Stimulated activated naive CD8-positive, alpha-beta T cell treated with anti-CD3 and anti-CD28 coated beads, Interleukin-15, Interleukin-2, amounts not matched to agents 100 ng/mL and 50 ng/mL, for 24 hours (primary cell): ENCODE data around the gene AQP2.
A peak's percentile ranks its signal among the peaks of the same experiment; 100 is the strongest.

ENCODE experiments used
- H3K27ac Mint-ChIP-seq: one replicate; pipeline ENCODE4 v1.8.0; 2021; ENCODE audit warnings: mild to moderate bottlenecking, mixed read lengths
- H3K27me3 Mint-ChIP-seq: one replicate; pipeline ENCODE4 v1.8.0; 2021; ENCODE audit warnings: mixed read lengths
- H3K36me3 Mint-ChIP-seq: one replicate; pipeline ENCODE4 v1.8.0; 2021; ENCODE audit warnings: low read depth, mixed read lengths
- H3K4me1 Mint-ChIP-seq: one replicate; pipeline ENCODE4 v1.8.0; 2021; ENCODE audit warnings: low read depth, mixed read lengths
- H3K4me3 Mint-ChIP-seq: one replicate; pipeline ENCODE4 v1.8.0; 2021; ENCODE audit warnings: mild to moderate bottlenecking, mixed read lengths
- H3K9me3 Mint-ChIP-seq: one replicate; pipeline ENCODE4 v1.8.0; 2021; ENCODE audit warnings: mixed read lengths

AQP2 gene, protein sequence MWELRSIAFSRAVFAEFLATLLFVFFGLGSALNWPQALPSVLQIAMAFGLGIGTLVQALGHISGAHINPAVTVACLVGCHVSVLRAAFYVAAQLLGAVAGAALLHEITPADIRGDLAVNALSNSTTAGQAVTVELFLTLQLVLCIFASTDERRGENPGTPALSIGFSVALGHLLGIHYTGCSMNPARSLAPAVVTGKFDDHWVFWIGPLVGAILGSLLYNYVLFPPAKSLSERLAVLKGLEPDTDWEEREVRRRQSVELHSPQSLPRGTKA

GRCh38 chr12:49950273-49951251 is at the start of gene AQP2:
Gene AQP2 (plus strand): TSS chr12:49950737. CDS start chr12:49950831, 94 bp downstream.
- Mint-ChIP-seq H3K27me3 (peaks cover 14% of the 10 kb centered on the region), H3K9me3 (no peaks in the 10 kb centered on the region), H3K36me3 (no peaks in the 10 kb centered on the region), H3K4me3 (no peak within 1 kb of the TSS), H3K27ac (no peak within 1 kb of the TSS), H3K4me1 (peaks cover 13% of the 10 kb centered on the region)

DNA sequence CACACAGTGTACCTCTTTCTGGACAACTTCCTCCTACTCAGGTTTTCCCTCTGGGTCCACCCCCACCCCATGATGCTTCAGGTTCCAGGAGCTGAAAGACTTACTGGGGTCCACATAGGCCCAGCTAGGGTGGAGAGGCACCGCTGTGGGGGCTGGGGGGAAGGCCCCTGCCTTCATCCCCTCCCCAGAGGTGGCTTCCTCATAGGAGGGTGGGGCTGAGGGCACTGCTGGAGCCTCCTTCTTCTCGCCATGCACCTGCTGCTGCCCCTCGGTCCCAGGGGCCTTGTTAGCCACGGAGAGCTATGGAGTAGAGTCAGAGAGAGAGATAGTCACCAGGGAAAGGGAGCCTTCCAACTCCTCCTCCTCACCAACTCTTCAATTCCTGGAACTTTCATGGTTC is 49.5 kb upstream of the AQP2 start:
- H3K36me3 Mint-ChIP-seq, result no peaks in the 10 kb centered on the region
- H3K27ac Mint-ChIP-seq, result no peak overlapping the region
- H3K9me3 Mint-ChIP-seq, result no peaks in the 10 kb centered on the region

DNA sequence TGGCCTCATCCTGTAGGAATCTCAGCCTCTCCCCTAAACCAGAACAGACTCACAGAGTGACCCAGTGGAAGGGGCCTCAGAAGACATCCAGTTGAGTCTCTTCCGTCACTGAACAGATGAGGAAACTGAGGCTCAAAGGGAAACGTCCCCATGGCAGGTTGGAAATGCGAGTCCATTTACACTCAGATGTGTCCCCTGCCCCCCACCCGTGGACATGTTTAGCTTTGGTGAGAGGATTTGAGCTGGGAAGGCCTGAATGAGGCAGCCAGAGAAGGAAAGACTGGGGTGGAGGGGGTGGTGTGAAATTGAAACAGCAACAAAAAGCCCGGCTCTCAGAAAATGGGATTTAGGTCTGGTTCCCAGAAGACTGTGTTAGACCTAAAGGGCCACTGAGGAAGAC is 48.6 kb upstream of the AQP2 start:
- Mint-ChIP-seq H3K4me3 (no peak overlapping the region), H3K27me3 (peaks cover 12% of the 10 kb centered on the region)

More for the DNA sequence above, 49.5 kb upstream of the AQP2 start:
- Mint-ChIP-seq H3K27me3 (peaks cover 12% of the 10 kb centered on the region), H3K4me1 (peaks cover 10% of the 10 kb centered on the region), H3K4me3 (no peak overlapping the region)

DNA sequence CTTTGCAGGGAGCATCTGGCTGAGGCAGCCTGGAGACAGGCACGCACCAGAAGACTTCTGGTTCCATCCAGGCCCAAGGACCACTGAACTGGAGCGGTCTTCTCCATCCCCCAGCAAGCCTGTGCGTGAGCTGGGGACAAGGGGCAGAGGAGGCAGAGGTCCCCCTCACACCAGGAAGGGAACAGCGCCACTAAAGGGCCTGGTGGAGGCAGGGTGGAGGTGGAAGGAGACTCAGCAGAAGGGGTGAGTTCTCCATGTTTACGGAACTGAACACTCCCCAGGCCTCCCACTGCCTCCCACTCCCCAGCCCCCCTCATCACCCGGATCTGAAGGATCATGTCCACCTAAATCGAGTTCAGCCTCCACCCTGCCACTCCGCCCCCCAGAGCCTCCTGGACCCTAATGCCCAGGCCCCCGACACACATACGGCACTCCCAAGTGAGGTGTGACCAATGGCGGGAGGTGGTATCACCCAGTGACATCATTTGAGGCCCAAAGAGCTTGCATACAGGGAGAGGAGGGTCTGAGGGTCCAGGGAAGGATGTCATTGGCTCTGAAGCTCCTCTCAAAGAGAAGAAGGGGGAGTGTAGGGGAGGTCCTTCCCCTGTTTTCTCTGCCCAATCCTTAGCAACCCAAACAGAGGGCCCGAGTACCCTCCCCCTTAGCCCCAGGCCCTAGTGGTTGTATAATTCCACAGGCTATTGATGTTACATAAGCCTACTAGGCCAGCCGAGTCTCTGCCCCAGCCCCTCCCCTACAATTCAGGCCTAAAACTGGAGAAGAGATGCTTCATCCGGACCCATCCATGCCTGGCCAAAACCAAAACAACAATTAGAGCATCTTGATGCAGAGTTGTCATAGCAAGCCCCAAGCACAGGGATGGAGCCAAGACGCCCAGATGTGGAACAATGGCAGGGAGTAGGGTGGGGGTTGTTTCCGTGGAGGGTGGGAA is 47.9 kb upstream of the AQP2 start:
- H3K4me1 Mint-ChIP-seq, result peaks cover 10% of the 10 kb centered on the region
- no peaks in the 10 kb centered on the region for H3K36me3 Mint-ChIP-seq
- H3K9me3 Mint-ChIP-seq, result no peaks in the 10 kb centered on the region
- H3K4me3 Mint-ChIP-seq, result no peak overlapping the region
- peaks cover 12% of the 10 kb centered on the region for H3K27me3 Mint-ChIP-seq
- H3K27ac Mint-ChIP-seq, result no peak overlapping the region

More for the DNA sequence above, 48.6 kb upstream of the AQP2 start:
- Mint-ChIP-seq H3K9me3 (no peaks in the 10 kb centered on the region), H3K36me3 (no peaks in the 10 kb centered on the region), H3K4me1 (peaks cover 10% of the 10 kb centered on the region), H3K27ac (no peak overlapping the region)

DNA sequence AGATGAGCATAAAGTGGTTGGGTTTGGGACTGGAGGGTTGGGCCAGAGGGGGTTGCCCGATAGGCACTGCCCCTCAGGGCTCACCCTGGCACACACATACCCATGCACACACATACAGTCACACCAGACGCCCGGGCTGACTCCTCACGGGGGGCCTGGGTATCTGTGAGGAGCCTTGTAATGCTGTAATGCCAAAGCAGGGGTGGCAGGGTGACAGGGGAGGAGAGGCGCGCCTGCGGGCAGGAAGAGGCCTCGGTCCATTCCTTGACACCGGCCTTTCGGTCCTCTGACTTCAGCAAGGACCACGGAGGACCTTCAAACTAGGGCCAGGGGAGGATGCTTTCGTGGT is 47.2 kb upstream of the AQP2 start:
- Mint-ChIP-seq H3K4me3 (peak overlapping the region; percentile 30), H3K9me3 (no peaks in the 10 kb centered on the region), H3K27me3 (peaks cover 12% of the 10 kb centered on the region), H3K27ac (no peak overlapping the region), H3K4me1 (peaks cover 10% of the 10 kb centered on the region), H3K36me3 (no peaks in the 10 kb centered on the region)

GRCh38 chr12:49903700-49904423 is 46.7 kb upstream of the AQP2 start, which contains the start of gene FAIM2:
Gene FAIM2 (minus strand): TSS chr12:49903900. CDS start chr12:49903792, 108 bp downstream.
- Mint-ChIP-seq H3K27me3 (peaks cover 12% of the 10 kb centered on the region), H3K36me3 (no peaks in the 10 kb centered on the region), H3K4me1 (peaks cover 10% of the 10 kb centered on the region), H3K9me3 (no peaks in the 10 kb centered on the region), H3K27ac (no peak within 1 kb of the TSS), H3K4me3 (peak within 1 kb of the TSS; percentile 63)

- H3K27ac Mint-ChIP-seq, result no peak overlapping the region
These were observed 45.9 kb upstream of the AQP2 start for GRCh38 chr12:49904601-49905000.

GRCh38 chr12:49905718-49906314 is 44.7 kb upstream of the AQP2 start:
- Mint-ChIP-seq H3K4me1 (peaks cover 10% of the 10 kb centered on the region), H3K36me3 (no peaks in the 10 kb centered on the region), H3K27ac (no peak overlapping the region), H3K27me3 (peaks cover 12% of the 10 kb centered on the region), H3K9me3 (no peaks in the 10 kb centered on the region), H3K4me3 (no peak overlapping the region)

More at GRCh38 chr12:49904601-49905000, 45.9 kb upstream of the AQP2 start:
- Mint-ChIP-seq H3K36me3 (no peaks in the 10 kb centered on the region), H3K4me1 (peaks cover 10% of the 10 kb centered on the region), H3K9me3 (no peaks in the 10 kb centered on the region), H3K27me3 (peaks cover 12% of the 10 kb centered on the region), H3K4me3 (peak overlapping the region; percentile 63)

DNA sequence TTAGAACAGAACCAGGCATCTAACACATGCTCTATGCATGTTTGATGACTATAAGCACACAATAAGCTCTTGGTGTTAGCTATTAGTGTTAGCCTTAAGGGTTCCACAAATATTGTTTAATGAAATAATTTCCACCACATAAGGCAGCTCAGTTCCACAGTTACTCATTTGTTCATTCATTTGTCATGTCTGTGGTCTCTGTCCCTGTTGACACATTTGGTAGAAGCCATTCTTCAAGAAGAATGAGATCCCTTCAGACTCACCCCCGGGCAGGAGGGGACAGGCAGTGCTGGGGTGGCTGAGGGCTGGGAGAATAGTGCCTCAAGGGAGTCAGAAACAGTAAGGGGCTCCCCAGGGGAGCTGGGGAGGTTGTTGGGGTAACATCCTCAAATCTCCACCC is 43.2 kb upstream of the AQP2 start:
- Mint-ChIP-seq H3K9me3 (no peaks in the 10 kb centered on the region), H3K4me3 (no peak overlapping the region), H3K27me3 (peaks cover 12% of the 10 kb centered on the region), H3K36me3 (no peaks in the 10 kb centered on the region), H3K27ac (no peak overlapping the region), H3K4me1 (peaks cover 10% of the 10 kb centered on the region)

GRCh38 chr12:49909356-49909755 is 41.2 kb upstream of the AQP2 start:
- Mint-ChIP-seq H3K4me1 (peaks cover 4% of the 10 kb centered on the region), H3K27ac (no peak overlapping the region), H3K36me3 (no peaks in the 10 kb centered on the region), H3K4me3 (no peak overlapping the region), H3K9me3 (no peaks in the 10 kb centered on the region), H3K27me3 (peaks cover 14% of the 10 kb centered on the region)

GRCh38 chr12:49909826-49910225 is 40.7 kb upstream of the AQP2 start:
- H3K36me3 Mint-ChIP-seq, result no peaks in the 10 kb centered on the region
- H3K9me3 Mint-ChIP-seq, result no peaks in the 10 kb centered on the region
- H3K27me3 Mint-ChIP-seq, result peaks cover 10% of the 10 kb centered on the region
- H3K4me1 Mint-ChIP-seq, result no peaks in the 10 kb centered on the region
- H3K27ac Mint-ChIP-seq, result no peak overlapping the region
- no peak overlapping the region for H3K4me3 Mint-ChIP-seq

GRCh38 chr12:49910331-49911212 is 40.0 kb upstream of the AQP2 start:
- H3K27ac Mint-ChIP-seq, result no peak overlapping the region
- H3K4me1 Mint-ChIP-seq, result no peaks in the 10 kb centered on the region
- H3K9me3 Mint-ChIP-seq, result no peaks in the 10 kb centered on the region
- no peak overlapping the region for H3K4me3 Mint-ChIP-seq
- peaks cover 7% of the 10 kb centered on the region for H3K27me3 Mint-ChIP-seq
- H3K36me3 Mint-ChIP-seq, result no peaks in the 10 kb centered on the region

DNA sequence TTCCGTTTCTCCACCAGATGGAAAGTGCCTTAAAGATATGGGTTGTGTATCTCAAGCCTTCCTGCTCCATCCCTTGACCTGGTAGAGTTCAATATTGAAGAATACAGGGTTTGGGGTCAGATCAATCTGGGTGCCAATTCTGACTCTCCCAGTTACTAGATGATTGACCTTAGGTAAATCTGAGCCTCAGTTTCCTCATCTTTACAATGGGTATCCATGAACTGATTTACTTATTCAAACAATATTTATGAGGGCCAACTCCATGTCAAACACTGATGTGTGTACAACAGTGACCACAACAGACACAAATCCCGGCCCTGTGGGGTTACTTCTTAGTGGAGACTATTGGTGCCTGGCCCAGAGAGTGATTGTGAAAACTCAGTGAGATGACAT is 39.3 kb upstream of the AQP2 start:
- Mint-ChIP-seq H3K4me1 (no peaks in the 10 kb centered on the region), H3K36me3 (no peaks in the 10 kb centered on the region)

More for the DNA sequence above, 39.3 kb upstream of the AQP2 start:
- H3K9me3 Mint-ChIP-seq, result no peaks in the 10 kb centered on the region
- H3K27ac Mint-ChIP-seq, result no peak overlapping the region
- no peak overlapping the region for H3K4me3 Mint-ChIP-seq
- peaks cover 5% of the 10 kb centered on the region for H3K27me3 Mint-ChIP-seq
